Fibroblast of lung (primary cell): ENCODE measurements around the gene SARM1. TPM values are rescaled to one million over a fixed set of nuclear protein-coding genes. Genes with fewer than 3 reads are reported as not detected.

Experiments used
- DNase-seq, 2 donors: peaks; one replicate each; pipeline versions ENCODE4 v3.0.0 to v3.0.0-alpha.2; 2010; ENCODE audit warnings: low read depth in 2 of 2
- H2AFZ ChIP-seq: 2 replicates; pipeline ENCODE4 v1.5.1; 2012; ENCODE audit warnings: low read length, control low read depth, inconsistent platforms
- H3K27ac ChIP-seq: 2 replicates; pipeline ENCODE4 v1.5.1; 2011; ENCODE audit warnings: low read length, control low read depth; ENCODE audit not compliant: insufficient read depth
- H3K27me3 ChIP-seq: 2 replicates; pipeline ENCODE4 v1.5.1; 2011; ENCODE audit warnings: mild to moderate bottlenecking, low read length; ENCODE audit not compliant: control insufficient read depth, insufficient read depth
- H3K36me3 ChIP-seq: 2 replicates; pipeline ENCODE4 v1.5.1; 2011; ENCODE audit warnings: low read length; ENCODE audit not compliant: control insufficient read depth, insufficient read depth
- H3K4me1 ChIP-seq: 2 replicates; pipeline ENCODE4 v1.5.1; 2011; ENCODE audit warnings: low read length; ENCODE audit not compliant: control insufficient read depth, insufficient read depth; ENCODE audit errors: extremely low read depth
- H3K4me2 ChIP-seq: 2 replicates; pipeline ENCODE4 v1.5.1; 2011; ENCODE audit warnings: low read length, control low read depth; ENCODE audit not compliant: insufficient read depth; ENCODE audit errors: extremely low read depth
- H3K4me3 ChIP-seq, 4 experiments: fragments of 200-600 bp in 1 of 4; sonication (generic) in 1 of 4; replicated peaks in 1 of 4; 2 replicates each; pipeline ENCODE4 v1.5.1; 2011 to 2016; ENCODE audit warnings: low read length in 4 of 4, low read depth in 3 of 4, mild to moderate bottlenecking in 3 of 4, control low read depth in 2 of 4, inconsistent platforms in 1 of 4, mixed read lengths in 1 of 4; ENCODE audit not compliant: insufficient read depth in 1 of 4; ENCODE audit errors: control extremely low read depth in 1 of 4
- H3K79me2 ChIP-seq: 2 replicates; pipeline ENCODE4 v1.5.1; 2012; ENCODE audit warnings: mild to moderate bottlenecking, low read length, inconsistent platforms; ENCODE audit not compliant: control insufficient read depth, insufficient read depth
- H3K9ac ChIP-seq: 2 replicates; pipeline ENCODE4 v1.5.1; 2011; ENCODE audit warnings: mild to moderate bottlenecking, low read length, control low read depth; ENCODE audit not compliant: insufficient read depth
- H3K9me3 ChIP-seq: 2 replicates; pipeline ENCODE4 v1.5.1; 2012; ENCODE audit warnings: low read depth, low read length; ENCODE audit not compliant: control insufficient read depth, insufficient read depth
- H4K20me1 ChIP-seq: 2 replicates; pipeline ENCODE4 v1.5.1; 2011; ENCODE audit warnings: low read length; ENCODE audit not compliant: control insufficient read depth, insufficient read depth; ENCODE audit errors: extremely low read depth
- CTCF ChIP-seq, 2 donors: IDR thresholded peaks in 1 of 2; conservative IDR thresholded peaks in 1 of 2; 1 replicate in 1 of 2; 2 replicates in 1 of 2; pipeline ENCODE4 v1.5.1; 2011 to 2012; ENCODE audit warnings: low read length in 2 of 2, control low read depth in 1 of 2, inconsistent platforms in 1 of 2, low read depth in 1 of 2, mild to moderate bottlenecking in 1 of 2
- EZH2 ChIP-seq: IDR thresholded peaks from 2 replicates; pipeline ENCODE4 v1.5.1; 2012; ENCODE audit warnings: low read length, control low read depth, mild to moderate bottlenecking; ENCODE audit errors: missing control alignments
- polyA plus RNA-seq, 2 donors: library from polyadenylated mRNA; depleted of rRNA in 1 of 2; stranded (reverse) in 1 of 2; unstranded in 1 of 2; fragments of >200 nt; gene quantifications; 2 replicates each; pipeline ENCODE4 v1.2.1, GENCODE V29; 2011 to 2012; ENCODE audit warnings: missing spikeins in 1 of 2
- total RNA-seq: library from RNA; depleted of rRNA; stranded (reverse); fragments of >200 nt; gene quantifications from 2 replicates; pipeline ENCODE4 v1.2.1, GENCODE V29; 2014

The SARM1 gene
- total and polyA plus RNA-seq, 2 donors (not counting 1 experiment from before 2014, with no cell fraction given), result 3.1 to 10.8 TPM

GRCh38 chr17:28402224-28402630 is 30.7 kb downstream of the SARM1 start:
- no peaks in the 10 kb centered on the region for H3K9me3 ChIP-seq
- H3K4me1 ChIP-seq, result peaks cover 4% of the 10 kb centered on the region
- no peak overlapping the region for H3K4me3 ChIP-seq
- no peaks in the 10 kb centered on the region for H3K79me2 ChIP-seq
- peaks cover 5% of the 10 kb centered on the region for H3K36me3 ChIP-seq
- H3K27ac ChIP-seq, result no peak overlapping the region
- no peak for TF ChIP-seq EZH2
- TF ChIP-seq CTCF (conservative IDR thresholded peaks at IDR 0.05 in 1 of 2, IDR thresholded peaks at IDR 0.05 in 1 of 2; ENCODE audit: low read depth in 1 of 2, low read length in 2 of 2), result no peak
- no peaks in the 10 kb centered on the region for H3K27me3 ChIP-seq
- no peak overlapping the region for H3K4me2 ChIP-seq
- no peak overlapping the region for H2AFZ ChIP-seq
- no peaks in the 10 kb centered on the region for H4K20me1 ChIP-seq
- DNase-seq, result no peak
- no peak overlapping the region for H3K9ac ChIP-seq

- Histone ChIP-seq H3K4me3 (no peak overlapping the region), H3K79me2 (no peaks in the 10 kb centered on the region), H4K20me1 (no peaks in the 10 kb centered on the region), H3K27ac (no peak overlapping the region), H3K4me2 (no peak overlapping the region), H3K4me1 (peaks cover 4% of the 10 kb centered on the region), H3K9me3 (no peaks in the 10 kb centered on the region), H3K36me3 (peaks cover 4% of the 10 kb centered on the region), H2AFZ (no peak overlapping the region), H3K27me3 (no peaks in the 10 kb centered on the region), H3K9ac (no peak overlapping the region)
- no peak for TF ChIP-seq CTCF (conservative IDR thresholded peaks at IDR 0.05 in 1 of 2, IDR thresholded peaks at IDR 0.05 in 1 of 2; ENCODE audit: low read depth in 1 of 2, low read length in 2 of 2)
- TF ChIP-seq EZH2, result no peak
- DNase-seq, result no peak
These were observed 31.4 kb downstream of the SARM1 start for GRCh38 chr17:28402844-28403243.

GRCh38 chr17:28404007-28404406 is 32.5 kb downstream of the SARM1 start:
- peaks cover 2% of the 10 kb centered on the region for H3K4me1 ChIP-seq
- TF ChIP-seq EZH2, result no peak
- no peak for TF ChIP-seq CTCF (conservative IDR thresholded peaks at IDR 0.05 in 1 of 2, IDR thresholded peaks at IDR 0.05 in 1 of 2; ENCODE audit: low read depth in 1 of 2, low read length in 2 of 2)
- no peaks in the 10 kb centered on the region for H3K27me3 ChIP-seq
- H4K20me1 ChIP-seq, result no peaks in the 10 kb centered on the region
- DNase-seq, result no peak
- H3K4me2 ChIP-seq, result no peak overlapping the region
- H3K79me2 ChIP-seq, result no peaks in the 10 kb centered on the region
- H3K9me3 ChIP-seq, result no peaks in the 10 kb centered on the region
- peaks cover 1% of the 10 kb centered on the region for H3K36me3 ChIP-seq
- H3K9ac ChIP-seq, result no peak overlapping the region
- H3K4me3 ChIP-seq, result no peak overlapping the region
- no peak overlapping the region for H2AFZ ChIP-seq
- H3K27ac ChIP-seq, result no peak overlapping the region
